Activated CD8-positive, alpha-beta T cell treated with anti-CD3 and anti-CD28 coated beads, Interleukin-2, amount 10 ng/mL, durations not matched to agents 7 days and 5 days (primary cell): ENCODE data around the gene SKAP1. TPM values are rescaled to one million over a fixed set of nuclear protein-coding genes. Genes with fewer than 3 reads are reported as not detected.
"Not testable (repeated sequence)": the region's sequence is repeated elsewhere in the genome, so short reads cannot be mapped to it uniquely, and the experiment has no call there.

Source experiments
- ATAC-seq: fragments of 150-1000 bp; cut with Tn5 transposase; one replicate; pipeline ENCODE4 v1.10.0; 2021; ENCODE audit warnings: moderate library complexity
- CTCF ChIA-PET: fragments of 350-600 bp; sonication (Branson Sonifier 250); formaldehyde crosslinking; loops from one replicate; lab custom pipeline; 2021; ENCODE audit warnings: antibody characterized with exemption; lab: Charles Lee
- POLR2A ChIA-PET: fragments of 350-600 bp; sonication (Branson Sonifier 250); formaldehyde crosslinking; loops from one replicate; lab custom pipeline; 2021; ENCODE audit warnings: antibody characterized with exemption; lab: Charles Lee
- DNase-seq: peaks from one replicate; pipeline ENCODE4 v3.0.0-alpha.2; 2020
- H3K27ac Mint-ChIP-seq: one replicate; pipeline ENCODE4 v1.8.0; 2021; ENCODE audit warnings: mild to moderate bottlenecking, mixed read lengths
- H3K27me3 Mint-ChIP-seq: one replicate; pipeline ENCODE4 v1.8.0; 2021; ENCODE audit warnings: low read depth, mixed read lengths
- H3K36me3 Mint-ChIP-seq: one replicate; pipeline ENCODE4 v1.8.0; 2021; ENCODE audit warnings: low read depth, mixed read lengths
- H3K4me1 Mint-ChIP-seq: one replicate; pipeline ENCODE4 v1.8.0; 2021; ENCODE audit warnings: low read depth, mixed read lengths
- H3K4me3 Mint-ChIP-seq: one replicate; pipeline ENCODE4 v1.8.0; 2021; ENCODE audit warnings: mild to moderate bottlenecking, mixed read lengths
- H3K9me3 Mint-ChIP-seq: one replicate; pipeline ENCODE4 v1.8.0; 2022; ENCODE audit warnings: mixed read lengths; ENCODE audit not compliant: insufficient read depth
- total RNA-seq, 2 experiments: library from RNA; stranded (reverse); gene quantifications; one replicate each; pipeline ENCODE4 v1.2.3, GENCODE V29; 2021

SKAP1 gene
- total RNA-seq, 2 experiments from 2014 or later, result 93.8 to 94.1 TPM

GRCh38 chr17:48432820-48433775, 3.1 kb upstream of the SKAP1 start:
- CTCF ChIA-PET, result interaction anchor here (0.6 to 2.9 kb wide), 7 partner anchors 15 to 782 kb away, joined by 3 to 12 read pairs (median 3); no protein-coding TSS in a partner anchor
- H3K4me3 Mint-ChIP-seq, result no peak overlapping the region
- no peak overlapping the region for H3K27ac Mint-ChIP-seq

GRCh38 chr17:48429156-48429555, 858 bp downstream of the SKAP1 start:
- peaks cover 53% of the 10 kb centered on the region for H3K36me3 Mint-ChIP-seq
- ChIA-PET POLR2A (interaction anchor here (1.7 to 2.7 kb wide), 3 partner anchors 11 to 25 kb away, joined by 5 to 28 read pairs (median 15); no protein-coding TSS in a partner anchor), CTCF (interaction anchor here (1.4 to 1.7 kb wide), 7 partner anchors 11 to 164 kb away, joined by 3 to 36 read pairs (median 7); partner anchors contain the start of gene HOXB5)
- H3K4me3 Mint-ChIP-seq, result peak overlapping the region; percentile 93
- peaks cover 3% of the 10 kb centered on the region for H3K9me3 Mint-ChIP-seq
- peaks cover 77% of the 10 kb centered on the region for H3K4me1 Mint-ChIP-seq
- ATAC-seq (peak; percentile 57), DNase-seq (peak; percentile 69)
- peak overlapping the region; percentile 97 for H3K27ac Mint-ChIP-seq
- H3K27me3 Mint-ChIP-seq, result no peaks in the 10 kb centered on the region

More at GRCh38 chr17:48432820-48433775, 3.1 kb upstream of the SKAP1 start:
- Mint-ChIP-seq H3K36me3 (peaks cover 44% of the 10 kb centered on the region), H3K9me3 (peaks cover 3% of the 10 kb centered on the region), H3K4me1 (peaks cover 82% of the 10 kb centered on the region), H3K27me3 (no peaks in the 10 kb centered on the region)
- no peak for ATAC-seq
- no peak for DNase-seq
- POLR2A ChIA-PET, result interaction anchor here (3.2 kb wide), 1 partner anchor 8 kb away, joined by 21 read pairs; no protein-coding TSS in a partner anchor

GRCh38 chr17:48427598-48427997, 2.4 kb downstream of the SKAP1 start:
- peak overlapping the region; percentile 93 for H3K4me3 Mint-ChIP-seq
- peaks cover 71% of the 10 kb centered on the region for H3K4me1 Mint-ChIP-seq
- peak overlapping the region; percentile 97 for H3K27ac Mint-ChIP-seq
- ChIA-PET POLR2A (interaction anchor here (1.2 to 2.7 kb wide), 4 partner anchors 12 to 26 kb away, joined by 4 to 28 read pairs (median 10); no protein-coding TSS in a partner anchor), CTCF (interaction anchor here (1.1 to 1.7 kb wide), 9 partner anchors 12 to 165 kb away, joined by 3 to 36 read pairs (median 7); partner anchors contain the start of gene HOXB5)
- ATAC-seq, result peak; percentile 68
- peaks cover 3% of the 10 kb centered on the region for H3K9me3 Mint-ChIP-seq
- DNase-seq, result peak; percentile 85
- peaks cover 59% of the 10 kb centered on the region for H3K36me3 Mint-ChIP-seq
- no peaks in the 10 kb centered on the region for H3K27me3 Mint-ChIP-seq

- no peak for ATAC-seq
- H3K4me1 Mint-ChIP-seq, result peaks cover 67% of the 10 kb centered on the region
- H3K27me3 Mint-ChIP-seq, result no peaks in the 10 kb centered on the region
- H3K4me3 Mint-ChIP-seq, result peak overlapping the region; percentile 93
- ChIA-PET POLR2A (interaction anchor here (1.0 kb wide), 1 partner anchor 15 kb away, joined by 8 read pairs; no protein-coding TSS in a partner anchor), CTCF (interaction anchor here (0.7 to 1.2 kb wide), 3 partner anchors 14 to 104 kb away, joined by 3 to 5 read pairs (median 3); no protein-coding TSS in a partner anchor)
- peak overlapping the region; percentile 97 for H3K27ac Mint-ChIP-seq
- H3K36me3 Mint-ChIP-seq, result peaks cover 60% of the 10 kb centered on the region
- H3K9me3 Mint-ChIP-seq, result peaks cover 3% of the 10 kb centered on the region
- DNase-seq, result no peak
These were observed 3.1 kb downstream of the SKAP1 start for GRCh38 chr17:48426761-48427500.

GRCh38 chr17:48426019-48426665, 3.9 kb downstream of the SKAP1 start:
- ChIA-PET POLR2A (interaction anchor here (0.6 to 1.0 kb wide), 2 partner anchors 9 to 15 kb away, joined by 3 to 8 read pairs; no protein-coding TSS in a partner anchor), CTCF (interaction anchor here (0.7 to 1.2 kb wide), 4 partner anchors 13 to 104 kb away, joined by 3 to 5 read pairs (median 3); no protein-coding TSS in a partner anchor)
- DNase-seq (no peak), ATAC-seq (no peak)
- H3K9me3 Mint-ChIP-seq, result peaks cover 3% of the 10 kb centered on the region
- H3K27me3 Mint-ChIP-seq, result no peaks in the 10 kb centered on the region
- peak overlapping the region; percentile 97 for H3K27ac Mint-ChIP-seq
- peaks cover 60% of the 10 kb centered on the region for H3K36me3 Mint-ChIP-seq
- peak overlapping the region; percentile 93 for H3K4me3 Mint-ChIP-seq
- H3K4me1 Mint-ChIP-seq, result peaks cover 64% of the 10 kb centered on the region

GRCh38 chr17:48422060-48422459, 8.0 kb downstream of the SKAP1 start:
- POLR2A ChIA-PET, H3K27ac Mint-ChIP-seq, H3K4me3 Mint-ChIP-seq, H3K9me3 Mint-ChIP-seq, DNase-seq, ATAC-seq, H3K27me3 Mint-ChIP-seq: not testable (repeated sequence)
- CTCF ChIA-PET, result interaction anchor here (2.0 kb wide), 1 partner anchor 35 kb away, joined by 6 read pairs; no protein-coding TSS in a partner anchor
- H3K4me1 Mint-ChIP-seq, result peaks cover 63% of the 10 kb centered on the region
- peaks cover 43% of the 10 kb centered on the region for H3K36me3 Mint-ChIP-seq

- DNase-seq, result no peak
- Mint-ChIP-seq H3K4me1 (peaks cover 62% of the 10 kb centered on the region), H3K27me3 (no peaks in the 10 kb centered on the region), H3K4me3 (no peak overlapping the region), H3K9me3 (no peaks in the 10 kb centered on the region), H3K27ac (no peak overlapping the region), H3K36me3 (peaks cover 42% of the 10 kb centered on the region)
- ChIA-PET POLR2A (no interaction called here), CTCF (interaction anchor here (1.3 to 2.0 kb wide), 2 partner anchors 24 to 36 kb away, joined by 4 to 6 read pairs; no protein-coding TSS in a partner anchor)
- no peak for ATAC-seq
These were observed 9.2 kb downstream of the SKAP1 start for GRCh38 chr17:48420823-48421222.

- ATAC-seq (peak; percentile 45), DNase-seq (no peak)
- H3K4me1 Mint-ChIP-seq, result peaks cover 75% of the 10 kb centered on the region
- ChIA-PET POLR2A (interaction anchor here (0.8 to 1.2 kb wide), 2 partner anchors 9 to 24 kb away, joined by 3 to 4 read pairs; no protein-coding TSS in a partner anchor), CTCF (interaction anchor here (0.6 to 1.2 kb wide), 2 partner anchors 36 to 39 kb away, joined by 3 to 4 read pairs; no protein-coding TSS in a partner anchor)
- peak overlapping the region; percentile 19 for H3K4me3 Mint-ChIP-seq
- H3K36me3 Mint-ChIP-seq, result peaks cover 48% of the 10 kb centered on the region
- H3K9me3 Mint-ChIP-seq, result no peaks in the 10 kb centered on the region
- peak overlapping the region; percentile 50 for H3K27ac Mint-ChIP-seq
- H3K27me3 Mint-ChIP-seq, result no peaks in the 10 kb centered on the region
These were observed 13.0 kb downstream of the SKAP1 start for GRCh38 chr17:48416971-48417370.

GRCh38 chr17:48413613-48414405, 16.2 kb downstream of the SKAP1 start:
- no peak overlapping the region for H3K4me3 Mint-ChIP-seq
- H3K36me3 Mint-ChIP-seq, result peaks cover 61% of the 10 kb centered on the region
- H3K9me3 Mint-ChIP-seq, result no peaks in the 10 kb centered on the region
- ATAC-seq (peak; percentile 57), DNase-seq (no peak)
- H3K4me1 Mint-ChIP-seq, result peaks cover 71% of the 10 kb centered on the region
- CTCF ChIA-PET, result interaction anchor here (0.6 to 3.1 kb wide), 12 partner anchors 12 to 179 kb away, joined by 3 to 21 read pairs (median 6); no protein-coding TSS in a partner anchor
- POLR2A ChIA-PET, result interaction anchor here (1.0 to 1.3 kb wide), 4 partner anchors 10 to 31 kb away, joined by 3 to 5 read pairs (median 4); no protein-coding TSS in a partner anchor
- H3K27me3 Mint-ChIP-seq, result no peaks in the 10 kb centered on the region
- H3K27ac Mint-ChIP-seq, result peak overlapping the region; percentile 75
